Esophagus muscularis mucosa (tissue), 3 donors: ENCODE data around the gene PARD3B.

ENCODE experiments used
- POLR2A ChIP-seq: fragments of 450-650 bp; IDR thresholded peaks from one replicate; pipeline ENCODE4 v1.6.1; 2017; ENCODE audit warnings: antibody characterized with exemption, moderate library complexity, mild to moderate bottlenecking, low read depth
- TF ChIP-seq, protein P1 (sequence below), 3 experiments: fragments of 200-600 bp in 2 of 3; fragments of 450-650 bp in 1 of 3; sonication (generic) in 2 of 3; IDR thresholded peaks; one replicate each; pipeline ENCODE4 v1.5.1; 2017 to 2019; ENCODE audit warnings: antibody characterized with exemption in 3 of 3, mild to moderate bottlenecking in 2 of 3, moderate library complexity in 1 of 3

DNA sequence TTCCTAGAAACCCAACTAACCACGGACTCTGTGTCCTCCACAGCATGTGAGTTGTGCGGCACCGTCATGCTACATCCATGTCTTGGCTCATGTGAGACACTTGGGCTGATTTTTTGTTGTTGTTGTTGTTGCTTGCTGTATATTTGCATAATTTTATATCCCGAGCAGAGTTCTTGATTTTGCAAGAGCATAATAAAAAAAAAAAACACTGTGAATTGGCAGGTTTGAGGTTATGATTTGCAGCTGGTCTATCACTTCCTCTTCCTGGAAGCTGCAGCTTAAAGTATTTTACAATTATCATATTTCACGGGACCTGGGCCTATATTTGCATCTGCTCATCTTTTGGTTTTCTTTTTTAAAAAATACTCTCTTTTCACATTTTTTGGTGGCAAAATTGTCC is 994.8 kb downstream of the PARD3B start:
- TF ChIP-seq, protein P1, sequence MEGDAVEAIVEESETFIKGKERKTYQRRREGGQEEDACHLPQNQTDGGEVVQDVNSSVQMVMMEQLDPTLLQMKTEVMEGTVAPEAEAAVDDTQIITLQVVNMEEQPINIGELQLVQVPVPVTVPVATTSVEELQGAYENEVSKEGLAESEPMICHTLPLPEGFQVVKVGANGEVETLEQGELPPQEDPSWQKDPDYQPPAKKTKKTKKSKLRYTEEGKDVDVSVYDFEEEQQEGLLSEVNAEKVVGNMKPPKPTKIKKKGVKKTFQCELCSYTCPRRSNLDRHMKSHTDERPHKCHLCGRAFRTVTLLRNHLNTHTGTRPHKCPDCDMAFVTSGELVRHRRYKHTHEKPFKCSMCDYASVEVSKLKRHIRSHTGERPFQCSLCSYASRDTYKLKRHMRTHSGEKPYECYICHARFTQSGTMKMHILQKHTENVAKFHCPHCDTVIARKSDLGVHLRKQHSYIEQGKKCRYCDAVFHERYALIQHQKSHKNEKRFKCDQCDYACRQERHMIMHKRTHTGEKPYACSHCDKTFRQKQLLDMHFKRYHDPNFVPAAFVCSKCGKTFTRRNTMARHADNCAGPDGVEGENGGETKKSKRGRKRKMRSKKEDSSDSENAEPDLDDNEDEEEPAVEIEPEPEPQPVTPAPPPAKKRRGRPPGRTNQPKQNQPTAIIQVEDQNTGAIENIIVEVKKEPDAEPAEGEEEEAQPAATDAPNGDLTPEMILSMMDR (IDR thresholded peaks at IDR 0.05), result no peak
- TF ChIP-seq POLR2A, result no peak
